PC-3 (cell line): ENCODE data around the gene STXBP4. TPM values are rescaled to one million over a fixed set of nuclear protein-coding genes. Genes with fewer than 3 reads are reported as not detected.

Experiments used
- ATAC-seq: fragments of 200-7000 bp; cut with Tn5 transposase; 2 replicates; pipeline ENCODE4 v1.9.1; 2020; ENCODE audit warnings: mild to moderate bottlenecking, moderate library complexity
- BruUV-seq: library from RNA; stranded (reverse); fragments of 400-500 nt; replicated peaks from 2 replicates; lab custom pipeline; 2021; lab: Mats Ljungman, UMichigan
- CTCF ChIA-PET: fragments of 300-600 bp; sonication (Branson Sonifier 250); formaldehyde crosslinking; loops from one replicate; lab custom pipeline; 2022; ENCODE audit warnings: antibody characterized with exemption; lab: Charles Lee
- POLR2A ChIA-PET: fragments of 300-600 bp; sonication (Branson Sonifier 250); formaldehyde crosslinking; loops from one replicate; lab custom pipeline; 2022; ENCODE audit warnings: antibody characterized with exemption; ENCODE audit not compliant: unreplicated experiment; lab: Charles Lee
- DNase-seq: peaks from one replicate; pipeline ENCODE4 v3.0.0-alpha.2; 2015
- H2AFZ ChIP-seq: fragments of 300-600 bp; sonication (generic); 2 replicates; pipeline ENCODE4 v1.6.0; 2016; ENCODE audit warnings: antibody characterized with exemption, low read length
- H3F3A ChIP-seq: fragments of 300-600 bp; sonication (generic); one replicate; pipeline ENCODE4 v1.6.0; 2017; ENCODE audit warnings: antibody characterized with exemption, low read length, control low read depth, mild to moderate bottlenecking; ENCODE audit not compliant: unreplicated experiment
- H3K27ac ChIP-seq: fragments of 300-600 bp; sonication (generic); 2 replicates; pipeline ENCODE4 v1.5.1; 2016; ENCODE audit warnings: mild to moderate bottlenecking, low read length
- H3K27me3 ChIP-seq: fragments of 300-600 bp; sonication (generic); 2 replicates; pipeline ENCODE4 v1.6.1; 2016; ENCODE audit warnings: low read length, mixed read lengths
- H3K36me3 ChIP-seq: fragments of 300-600 bp; sonication (generic); 2 replicates; pipeline ENCODE4 v1.6.1; 2016; ENCODE audit warnings: low read depth, mixed run types, low read length, mixed read lengths
- H3K4me1 ChIP-seq: fragments of 300-600 bp; sonication (generic); 2 replicates; pipeline ENCODE4 v1.5.1; 2016; ENCODE audit warnings: low read length; ENCODE audit not compliant: insufficient read depth
- H3K4me2 ChIP-seq: fragments of 300-600 bp; sonication (generic); 2 replicates; pipeline ENCODE4 v1.6.0; 2016; ENCODE audit warnings: low read length
- H3K4me3 ChIP-seq: fragments of 300-600 bp; sonication (generic); 2 replicates; pipeline ENCODE4 v1.5.1; 2016; ENCODE audit warnings: mild to moderate bottlenecking, low read length, mixed read lengths
- H3K79me2 ChIP-seq: fragments of 300-600 bp; sonication (generic); 2 replicates; pipeline ENCODE4 v1.6.1; 2017; ENCODE audit warnings: low read length, mixed read lengths
- H3K9ac ChIP-seq: fragments of 300-600 bp; sonication (generic); 2 replicates; pipeline ENCODE4 v1.6.0; 2016; ENCODE audit warnings: mild to moderate bottlenecking, low read length
- H3K9me2 ChIP-seq: fragments of 300-600 bp; sonication (generic); replicated peaks from 2 replicates; pipeline ENCODE4 v1.6.1; 2016; ENCODE audit warnings: mixed run types, low read length, mixed read lengths
- H3K9me3 ChIP-seq: fragments of 300-600 bp; sonication (generic); 2 replicates; pipeline ENCODE4 v1.6.1; 2016; ENCODE audit warnings: low read length, mixed read lengths
- H4K20me1 ChIP-seq: fragments of 300-600 bp; sonication (generic); 2 replicates; pipeline ENCODE4 v1.6.1; 2016; ENCODE audit warnings: low read length, mixed read lengths
- CTCF ChIP-seq: fragments of 300-600 bp; sonication (generic); conservative IDR thresholded peaks from 2 replicates; pipeline ENCODE4 v1.5.1; 2017; ENCODE audit warnings: antibody characterized with exemption, low read depth, mild to moderate bottlenecking, low read length
- EZH2 ChIP-seq: fragments of 300-600 bp; sonication (generic); IDR thresholded peaks from one replicate; pipeline ENCODE4 v1.6.1; 2017; ENCODE audit warnings: antibody characterized with exemption, mild to moderate bottlenecking, low read length; ENCODE audit not compliant: unreplicated experiment
- EZH2phosphoT487 ChIP-seq: fragments of 300-600 bp; sonication (generic); IDR thresholded peaks from 2 replicates; pipeline ENCODE4 v1.6.1; 2018; ENCODE audit warnings: mild to moderate bottlenecking, antibody characterized with exemption, low read length, borderline replicate concordance
- intact Hi-C: fragments of 100-400 bp; cut with micrococcal nuclease; formaldehyde crosslinking; loops from 2 replicates; pipeline ENCODE4 v1.9.0; 2023
- total RNA-seq: library from RNA; depleted of rRNA; stranded (reverse); fragments of >200 nt; gene quantifications from 2 replicates; pipeline ENCODE4 v1.2.3, GENCODE V29; 2014; rRNA removed

The STXBP4 gene
- total RNA-seq, 1 experiment from 2014 or later: 6.2 TPM

GRCh38 chr17:55219934-55220333 lies 251.4 kb downstream of the STXBP4 start:
- Histone ChIP-seq H3K27me3 (peaks cover 9% of the 10 kb centered on the region), H3K36me3 (no peaks in the 10 kb centered on the region), H3K27ac (no peak overlapping the region), H3K79me2 (no peaks in the 10 kb centered on the region), H3K9me3 (no peaks in the 10 kb centered on the region), H3K9me2 (no peaks in the 10 kb centered on the region), H2AFZ (no peak overlapping the region), H4K20me1 (no peaks in the 10 kb centered on the region), H3K9ac (no peak overlapping the region), H3K4me3 (no peak overlapping the region), H3F3A (no peaks in the 10 kb centered on the region), H3K4me2 (no peak overlapping the region), H3K4me1 (no peaks in the 10 kb centered on the region)
- DNase-seq: no peak
- ATAC-seq: no peak
- TF ChIP-seq CTCF (no peak), EZH2phosphoT487 (no peak), EZH2 (no peak)
- POLR2A ChIA-PET: no interaction called here
- BruUV-seq: no TSS peak
- intact Hi-C loops: no loop called here
- CTCF ChIA-PET: no interaction called here

Other genes with a start within 250 kb of the STXBP4 start
- 35.4 and 48.1 TPM in 2 replicates for gene TOM1L1, start 67.9 kb upstream of the STXBP4 start, total RNA-seq
- 246 and 270 TPM in 2 replicates for gene COX11, start 111 bp upstream of the STXBP4 start, total RNA-seq